ENCODE results near the gene HIF3A. TPM values are rescaled to one million over a fixed set of nuclear protein-coding genes. Genes with fewer than 3 reads are reported as not detected.

HIF3A gene
- total RNA-seq, 1 donor from 2014 or later: 155 TPM

- TF ChIP-seq CTCF (IDR thresholded peaks at IDR 0.05): no peak
- no peak for TF ChIP-seq POLR2A (IDR thresholded peaks at IDR 0.05)
- no peak for TF ChIP-seq POLR2AphosphoS5 (IDR thresholded peaks at IDR 0.05; ENCODE audit: insufficient read depth in 1 of 2, low read depth in 1 of 2)
- Histone ChIP-seq H3K4me1 (peaks cover 45% of the 10 kb centered on the region), H3K4me3 (no peak overlapping the region), H3K27me3 (no peaks in the 10 kb centered on the region), H3K36me3 (peaks cover 0 to 55% of the 10 kb centered on the region in 2 donors), H3K27ac (no peak overlapping the region), H3K9me3 (no peaks in the 10 kb centered on the region)
- no peak for DNase-seq (ENCODE audit: extremely low spot score in 2 of 2)
- intact Hi-C loops (cut with DNase I): no loop called here
Observed at GRCh38 chr19:46381346-46381745, 84.5 kb downstream of the HIF3A start.

- DNase-seq (ENCODE audit: extremely low spot score in 2 of 2): no peak
- Histone ChIP-seq H3K27me3 (no peaks in the 10 kb centered on the region), H3K9me3 (no peaks in the 10 kb centered on the region), H3K4me1 (peaks cover 45% of the 10 kb centered on the region), H3K27ac (no peak overlapping the region), H3K36me3 (peaks cover 0 to 53% of the 10 kb centered on the region in 2 donors), H3K4me3 (no peak overlapping the region)
- TF ChIP-seq POLR2A (IDR thresholded peaks at IDR 0.05): no peak
- intact Hi-C loops (cut with DNase I): no loop called here
Observed at GRCh38 chr19:46381756-46382345, 85.0 kb downstream of the HIF3A start.

GRCh38 chr19:46383171-46383815 lies 86.5 kb downstream of the HIF3A start:
- TF ChIP-seq POLR2A (IDR thresholded peaks at IDR 0.05) (no peak), POLR2AphosphoS5 (IDR thresholded peaks at IDR 0.05; ENCODE audit: insufficient read depth in 1 of 2, low read depth in 1 of 2) (no peak), CTCF (IDR thresholded peaks at IDR 0.05) (no peak)
- H3K27me3 ChIP-seq: no peaks in the 10 kb centered on the region
- no peaks in the 10 kb centered on the region for H3K9me3 ChIP-seq
- DNase-seq (ENCODE audit: extremely low spot score in 2 of 2): peak in 1 of 2 donors; percentile 58
- H3K36me3 ChIP-seq: peaks cover 0 to 63% of the 10 kb centered on the region in 2 donors
- no peak overlapping the region for H3K4me3 ChIP-seq
- intact Hi-C loops (cut with DNase I): no loop called here
- H3K27ac ChIP-seq: no peak overlapping the region
- H3K4me1 ChIP-seq: peaks cover 31% of the 10 kb centered on the region

- intact Hi-C loops (cut with DNase I): no loop called here
- TF ChIP-seq CTCF (IDR thresholded peaks at IDR 0.05): no peak
- TF ChIP-seq POLR2A (IDR thresholded peaks at IDR 0.05): no peak
- no peak for TF ChIP-seq POLR2AphosphoS5 (IDR thresholded peaks at IDR 0.05; ENCODE audit: insufficient read depth in 1 of 2, low read depth in 1 of 2)
- Histone ChIP-seq H3K36me3 (peaks cover 0 to 68% of the 10 kb centered on the region in 2 donors), H3K27me3 (no peaks in the 10 kb centered on the region), H3K4me3 (no peak overlapping the region), H3K4me1 (peaks cover 25% of the 10 kb centered on the region), H3K9me3 (no peaks in the 10 kb centered on the region), H3K27ac (no peak overlapping the region)
- DNase-seq (ENCODE audit: extremely low spot score in 2 of 2): peak in 1 of 2 donors; percentile 74
Observed at GRCh38 chr19:46383846-46384245, 87.0 kb downstream of the HIF3A start.

DNA sequence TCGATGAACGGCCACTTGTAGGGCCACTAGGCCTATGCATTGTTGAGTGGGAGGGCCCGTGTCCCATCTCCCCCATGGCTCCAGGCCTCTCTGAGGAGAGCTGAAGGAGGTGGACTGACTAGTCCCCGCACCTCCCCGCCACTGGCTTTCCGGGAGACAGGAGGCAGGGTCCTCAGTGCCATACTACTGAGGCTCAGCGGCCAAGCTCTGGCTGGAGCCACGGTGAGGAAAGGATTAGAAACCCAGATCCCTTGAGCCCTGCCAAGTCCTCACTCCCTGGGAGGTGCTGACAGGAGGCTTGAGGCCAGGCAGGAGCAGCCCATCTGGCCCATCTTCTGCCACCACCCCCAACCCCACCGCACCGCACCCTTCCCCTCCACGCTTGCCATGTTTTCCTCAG lies 87.6 kb downstream of the HIF3A start:
- TF ChIP-seq POLR2AphosphoS5 (IDR thresholded peaks at IDR 0.05; ENCODE audit: insufficient read depth in 1 of 2, low read depth in 1 of 2) (no peak), CTCF (IDR thresholded peaks at IDR 0.05) (no peak), POLR2A (IDR thresholded peaks at IDR 0.05) (no peak)
- H3K9me3 ChIP-seq: no peaks in the 10 kb centered on the region
- no peak overlapping the region for H3K4me3 ChIP-seq
- peak in 1 of 2 donors; percentile 40 for DNase-seq (ENCODE audit: extremely low spot score in 2 of 2)
- intact Hi-C loops (cut with DNase I): no loop called here
- peaks cover 20% of the 10 kb centered on the region for H3K4me1 ChIP-seq
- no peaks in the 10 kb centered on the region for H3K27me3 ChIP-seq
- H3K27ac ChIP-seq: no peak overlapping the region
- peaks cover 0 to 74% of the 10 kb centered on the region in 2 donors for H3K36me3 ChIP-seq
